ENCODE data around the gene CCDC197. TPM values are rescaled to one million over a fixed set of nuclear protein-coding genes. Genes with fewer than 3 reads are reported as not detected.
A peak's percentile ranks its signal among the peaks of the same experiment; 100 is the strongest.

Gene CCDC197
- total RNA-seq, 1 experiment from 2014 or later: not detected

DNA sequence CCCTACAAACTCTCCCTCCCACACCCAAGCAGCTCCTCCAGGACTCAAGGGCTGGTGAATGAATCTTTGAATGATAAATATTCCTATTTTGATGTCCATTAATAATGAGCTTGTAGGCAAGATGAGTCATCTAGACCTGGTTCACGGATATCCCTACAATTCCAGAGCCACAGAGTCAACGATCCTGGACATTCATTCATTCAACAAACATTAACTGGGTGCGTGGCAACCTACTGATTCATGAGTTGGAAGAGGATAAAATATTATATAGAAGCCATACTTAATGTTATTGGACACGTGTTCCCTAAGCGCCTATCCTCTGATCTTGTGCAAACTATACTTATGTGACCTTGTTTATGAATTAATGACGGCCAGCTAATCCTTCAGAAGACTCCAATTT is 28.6 kb downstream of the CCDC197 start:
- DNase-seq (ENCODE audit: low spot score): no peak

DNA sequence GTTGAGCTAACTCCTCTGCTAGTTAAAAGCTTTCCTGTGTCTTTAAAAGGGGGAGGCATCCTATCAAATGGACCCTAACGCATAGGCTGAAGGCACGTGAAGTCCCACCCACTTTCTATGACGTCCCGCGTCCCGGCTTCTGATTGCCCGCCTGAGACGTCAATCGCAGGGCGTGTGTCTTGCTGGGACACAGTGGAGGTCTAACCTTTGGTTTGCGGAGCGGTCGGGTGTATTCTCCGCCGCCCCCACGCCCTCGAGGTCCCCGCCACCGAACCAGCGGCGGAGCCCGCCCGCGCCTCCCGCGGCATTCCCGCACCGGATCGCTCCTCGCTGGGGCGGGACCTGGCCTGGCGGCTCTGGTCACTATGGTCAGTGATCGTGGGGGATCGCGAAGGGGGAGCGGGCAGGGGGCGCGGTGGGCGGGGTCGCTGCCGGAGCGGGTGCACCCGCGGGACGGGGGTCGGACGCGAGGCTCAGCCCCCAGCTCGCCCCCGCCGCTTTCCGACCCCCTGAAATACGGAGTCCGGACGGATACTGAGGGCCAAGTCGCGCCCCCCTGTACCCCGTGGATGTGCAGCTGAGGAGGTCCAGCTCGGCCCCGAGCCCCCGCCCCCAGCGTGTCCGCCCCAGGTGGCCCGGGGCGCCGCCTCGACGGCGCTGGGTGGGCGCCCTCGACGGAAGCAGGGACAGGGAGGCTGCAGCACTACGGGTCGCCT is 29.2 kb downstream of the CCDC197 start, which contains the start of gene OTUB2:
TSS of gene OTUB2 (plus strand) at position 168 of the 716 bp plus-strand sequence. CDS start at position 366, 198 bp downstream.
- peak; percentile 92 for DNase-seq (ENCODE audit: low spot score)

DNA sequence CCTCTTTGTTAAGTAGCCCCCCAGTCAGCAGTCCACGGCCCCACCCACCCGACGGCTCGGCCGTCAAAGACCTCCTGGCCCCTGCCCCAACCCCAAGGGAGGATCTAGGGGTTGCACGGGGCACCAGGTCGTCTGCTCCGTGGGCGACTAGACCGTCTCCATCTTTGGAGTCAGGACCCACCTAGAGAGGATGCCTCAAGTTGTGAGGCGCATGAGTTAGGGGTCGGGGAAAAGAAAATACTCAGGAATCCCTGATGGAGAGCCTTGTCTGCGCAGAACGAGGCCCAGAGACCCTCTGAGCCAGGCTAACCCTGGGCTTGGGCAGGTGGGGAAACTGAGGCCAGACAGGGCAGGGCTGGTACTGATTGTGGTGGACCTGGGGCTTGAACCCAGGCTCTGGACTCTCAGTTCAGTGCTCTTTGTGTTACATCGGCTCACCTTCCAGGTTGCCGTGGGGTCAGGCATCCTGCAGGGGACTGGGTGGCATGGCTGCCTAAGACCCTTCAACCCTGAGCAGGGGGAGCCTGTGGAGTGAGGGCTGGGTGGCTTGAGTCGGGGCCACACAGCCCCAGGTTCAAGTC is 29.9 kb downstream of the CCDC197 start:
- no peak for DNase-seq (ENCODE audit: low spot score)

DNA sequence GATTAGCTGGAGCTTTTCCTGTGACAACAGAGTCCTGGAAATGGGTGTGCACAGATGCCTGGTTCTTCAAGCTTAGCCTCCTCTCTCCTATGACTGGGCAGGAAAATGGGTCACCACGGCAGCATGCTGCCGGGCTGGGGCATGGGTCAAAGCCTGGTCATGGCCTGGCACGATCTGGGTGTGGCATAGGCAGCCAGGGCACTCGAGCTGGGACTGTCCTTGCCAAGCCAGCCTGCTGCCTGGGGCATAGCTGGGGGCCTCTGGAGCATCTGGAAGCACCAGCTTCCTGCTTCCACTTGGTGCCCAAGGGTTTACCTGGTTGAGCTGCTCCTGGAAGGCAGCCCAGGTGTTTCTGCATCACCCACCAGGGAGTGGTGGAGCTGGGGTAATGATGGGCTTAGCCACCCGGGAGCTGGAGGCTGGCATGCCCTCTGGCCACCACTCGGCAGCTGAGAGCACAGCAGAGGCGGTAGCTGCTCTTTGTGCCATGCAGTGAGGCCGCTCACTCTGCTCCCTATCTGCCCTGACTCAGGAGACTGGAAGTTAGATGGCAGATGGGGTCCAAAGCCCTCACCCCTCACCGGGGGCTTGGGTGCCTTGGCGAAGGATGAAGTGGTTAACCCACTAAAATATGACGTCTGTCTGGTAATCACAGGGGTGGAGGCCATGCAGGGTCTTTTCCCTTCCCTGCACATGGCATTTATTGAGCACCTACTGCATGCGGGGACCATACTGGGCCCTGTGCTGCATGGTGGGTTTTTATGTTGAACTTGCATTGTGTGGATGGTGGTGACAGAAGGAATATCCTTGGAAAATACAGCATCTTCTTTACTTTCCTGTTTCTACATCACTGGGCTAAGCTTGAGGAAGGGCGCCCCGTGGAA is 30.7 kb downstream of the CCDC197 start:
- no peak for DNase-seq (ENCODE audit: low spot score)

DNA sequence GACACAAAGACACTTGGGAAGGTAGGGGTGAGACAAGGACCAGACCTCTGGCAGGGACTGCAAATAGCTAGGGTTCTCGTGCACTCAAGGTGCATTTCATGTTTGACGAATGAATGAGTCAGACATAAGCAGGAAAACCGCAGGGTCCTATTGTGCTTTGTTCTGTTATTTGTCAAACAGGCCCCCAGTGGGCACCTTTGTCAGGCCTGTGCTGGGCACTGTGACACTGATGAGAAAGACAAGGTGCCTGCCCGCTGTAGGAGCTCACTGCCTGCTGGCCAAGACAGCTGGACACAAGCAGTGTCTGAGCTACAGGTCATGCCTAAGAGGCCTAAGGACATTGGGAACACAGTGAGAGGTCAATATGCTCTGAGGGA is 31.3 kb downstream of the CCDC197 start:
- peak; percentile 18 for DNase-seq (ENCODE audit: low spot score)

DNA sequence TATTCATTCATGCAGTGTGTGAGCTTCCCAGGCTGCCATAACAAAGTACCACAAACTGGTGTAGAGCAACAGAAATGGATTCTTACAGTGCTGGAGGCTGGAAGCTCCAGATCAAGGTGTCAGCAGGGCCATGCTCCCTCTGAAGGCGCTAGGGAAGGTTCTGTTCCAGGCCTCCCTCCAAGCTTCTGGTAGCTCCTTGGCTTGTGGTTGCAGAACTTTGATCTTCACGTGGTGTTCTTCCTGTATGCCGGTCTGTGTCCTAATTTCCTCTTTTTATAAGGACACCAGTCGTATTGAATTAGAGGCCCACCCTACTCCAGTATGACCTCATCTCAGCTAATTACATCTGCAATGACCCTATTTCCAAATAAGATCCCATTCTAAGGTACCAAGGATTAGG is 32.2 kb downstream of the CCDC197 start:
- DNase-seq (ENCODE audit: low spot score): no peak

DNA sequence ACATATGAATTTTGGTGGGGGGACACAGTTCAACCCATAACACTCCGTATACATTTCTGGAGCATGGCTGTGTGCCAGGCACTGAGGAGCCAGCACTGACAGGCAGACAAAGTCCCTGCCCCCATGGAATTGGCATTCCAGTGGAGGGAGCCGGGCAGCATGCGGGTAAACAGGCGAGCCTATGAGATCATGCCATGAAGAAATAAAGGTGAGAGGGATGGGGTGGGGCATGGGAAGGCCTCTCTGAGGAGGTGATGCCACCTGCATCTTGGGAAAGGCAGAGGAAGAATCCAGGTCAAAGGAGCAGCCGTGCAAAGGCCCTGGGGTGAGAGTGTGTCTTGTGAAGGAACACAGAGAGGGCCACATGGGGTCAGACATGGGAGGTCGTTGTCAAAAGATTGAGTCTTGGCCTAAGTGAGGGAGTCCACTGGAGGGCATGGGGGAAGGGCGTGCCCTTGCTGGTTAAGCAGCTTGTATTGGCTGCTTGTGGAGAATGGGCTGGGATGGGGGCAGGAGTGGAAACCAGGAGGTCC is 32.6 kb downstream of the CCDC197 start:
- no peak for DNase-seq (ENCODE audit: low spot score)

DNA sequence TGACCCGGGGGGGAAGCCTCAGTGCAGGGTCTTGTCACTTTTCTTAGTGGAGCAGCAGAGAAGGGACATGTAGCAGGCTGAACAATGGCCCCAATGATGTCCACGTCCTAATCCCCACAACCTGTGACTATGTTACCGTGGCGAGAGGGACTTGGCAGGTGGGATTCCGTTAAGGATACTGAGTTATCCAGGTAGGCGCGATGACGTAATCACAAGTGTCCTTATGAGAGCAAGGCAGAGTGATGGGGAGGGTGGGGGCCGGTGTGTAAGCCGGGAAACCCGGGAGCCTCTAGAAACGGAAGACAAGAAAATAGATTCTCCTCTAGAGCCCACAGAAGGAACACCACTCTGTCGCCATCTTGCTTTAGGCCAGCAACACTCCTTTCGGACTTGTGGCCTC is 33.5 kb downstream of the CCDC197 start:
- no peak for DNase-seq (ENCODE audit: low spot score)

DNA sequence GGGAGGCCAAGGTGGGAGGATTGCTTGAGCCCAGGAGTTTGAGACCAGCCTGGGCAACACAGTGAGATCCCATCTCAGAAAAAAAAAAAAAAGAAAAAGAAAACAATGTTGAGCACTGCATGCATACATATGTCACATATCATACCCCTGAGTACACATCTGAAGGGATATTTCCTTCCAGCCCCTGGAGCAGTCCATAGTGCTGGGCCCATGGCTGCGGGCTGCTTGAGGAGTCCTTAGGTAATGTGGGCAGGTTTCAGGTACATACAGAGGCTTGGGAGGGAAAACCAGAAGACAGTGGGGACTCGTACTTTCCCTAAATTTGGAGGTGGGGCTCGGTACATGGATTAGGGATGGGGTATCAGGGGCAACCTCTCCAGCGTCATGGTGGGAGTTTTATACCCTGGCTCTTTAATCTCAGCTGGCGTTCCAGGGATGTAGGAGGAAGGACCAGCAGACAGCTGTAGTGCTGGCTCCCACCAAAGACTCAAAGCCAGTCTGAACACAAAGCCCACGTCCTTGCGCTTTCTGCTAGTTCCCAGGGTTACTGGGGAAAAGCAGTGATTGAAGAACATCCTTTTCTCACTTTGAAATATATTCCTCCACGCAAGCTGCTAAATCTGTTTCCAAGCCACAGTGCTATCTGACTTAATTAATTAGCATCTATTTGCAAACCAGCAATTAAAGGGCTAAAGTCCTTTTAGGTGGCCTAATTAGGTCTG is 34.2 kb downstream of the CCDC197 start:
- no peak for DNase-seq (ENCODE audit: low spot score)

DNA sequence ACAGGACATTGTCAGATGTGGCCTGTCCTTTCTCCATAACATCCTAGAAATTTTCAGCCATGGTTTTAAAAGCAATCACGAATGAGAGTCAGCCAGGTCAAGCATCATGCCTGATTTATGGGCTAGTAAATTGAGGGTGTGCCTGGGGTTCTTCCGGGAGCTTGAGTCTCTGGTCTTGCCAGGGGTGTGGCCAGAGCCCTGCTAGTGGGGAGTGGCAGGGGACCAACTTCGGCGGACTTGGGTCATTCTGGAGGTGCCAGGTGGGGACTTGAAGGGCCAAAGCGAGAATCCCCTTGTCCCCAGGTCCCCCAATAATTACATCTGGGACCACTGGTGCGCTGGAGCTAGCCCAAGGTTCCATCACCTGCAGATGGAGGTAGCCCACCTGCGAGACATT is 34.8 kb downstream of the CCDC197 start:
- no peak for DNase-seq (ENCODE audit: low spot score)

DNA sequence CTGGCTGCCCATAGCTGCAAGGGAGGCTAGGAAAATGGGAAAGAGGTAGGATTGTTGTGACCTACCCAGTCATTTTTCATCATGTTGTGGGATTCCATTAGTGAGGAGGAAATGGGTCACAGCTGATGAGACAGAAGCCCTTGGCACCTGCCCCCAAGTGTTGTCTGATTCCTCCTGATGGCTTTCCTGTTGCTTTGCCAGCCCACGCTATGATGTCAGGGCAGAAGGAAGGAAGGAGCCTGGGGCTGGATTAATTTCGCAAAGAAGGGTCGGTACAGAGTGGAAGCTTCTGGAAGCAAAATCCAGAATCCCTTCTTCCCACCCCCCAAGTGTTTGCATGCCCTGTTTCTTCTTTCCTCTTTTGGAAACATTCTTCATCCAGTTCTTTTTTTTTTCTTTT is 37.8 kb downstream of the CCDC197 start:
- DNase-seq (ENCODE audit: low spot score): no peak

DNA sequence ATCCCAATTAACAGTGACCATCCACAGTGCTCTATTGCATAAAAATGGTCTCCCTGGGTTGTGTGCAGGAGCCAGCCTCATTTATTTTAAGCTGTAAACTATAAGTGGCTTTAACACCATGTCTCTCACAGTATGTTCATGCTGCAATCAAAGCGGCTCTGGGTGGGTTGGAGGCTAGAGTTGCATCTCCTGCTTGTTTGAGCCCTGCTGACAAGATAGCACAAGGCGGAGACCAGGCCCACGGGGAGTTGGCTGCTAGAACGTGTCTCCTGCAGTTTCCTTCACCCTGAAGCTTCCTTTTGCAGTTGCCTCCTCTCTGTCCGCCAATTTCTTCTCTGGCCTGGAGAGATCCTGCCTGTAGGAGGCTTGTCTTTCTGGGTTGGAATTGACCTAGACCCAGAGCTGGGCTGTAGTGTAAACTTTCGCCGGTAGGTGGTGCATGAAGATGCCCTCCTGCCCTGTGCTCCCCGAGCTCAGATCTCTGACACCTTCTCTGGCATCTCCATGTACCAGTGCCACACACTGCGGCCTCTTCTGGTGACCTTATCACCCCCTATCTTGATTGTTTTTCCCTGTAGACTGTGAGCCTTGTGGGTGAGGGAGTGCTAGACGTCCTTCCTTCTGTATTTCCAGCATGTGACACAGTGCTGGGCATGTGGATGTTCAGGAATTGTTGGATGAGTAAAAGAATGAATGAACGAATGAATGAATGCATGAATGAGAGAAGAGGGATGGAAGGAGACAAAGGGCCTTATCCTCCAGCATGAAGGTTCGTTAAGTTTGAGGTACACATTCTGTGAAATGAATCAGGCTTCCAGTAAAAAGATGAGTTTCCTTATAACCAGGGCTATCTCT is 39.4 kb downstream of the CCDC197 start:
- peak; percentile 56 for DNase-seq (ENCODE audit: low spot score)

DNA sequence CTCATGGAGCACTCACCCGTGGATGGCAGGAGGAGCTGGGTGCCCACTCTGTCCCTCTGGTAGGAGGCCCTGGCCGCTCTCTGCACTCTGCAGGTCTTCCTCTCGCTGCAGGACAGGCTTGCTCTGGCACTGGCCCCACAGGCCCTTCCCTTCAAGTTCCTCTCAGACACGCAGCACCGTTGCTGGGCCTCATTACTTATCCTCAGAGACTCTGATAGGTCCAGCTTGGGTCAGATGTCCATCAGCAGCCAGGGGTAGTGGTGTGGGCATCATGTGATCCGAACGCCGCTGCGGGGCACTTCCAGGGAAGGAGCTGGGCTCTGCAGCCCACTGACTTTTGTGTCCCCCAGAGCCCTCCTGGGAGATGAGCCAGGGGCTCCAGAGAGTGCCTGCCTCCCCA is 40.9 kb downstream of the CCDC197 start:
- DNase-seq (ENCODE audit: low spot score): no peak

DNA sequence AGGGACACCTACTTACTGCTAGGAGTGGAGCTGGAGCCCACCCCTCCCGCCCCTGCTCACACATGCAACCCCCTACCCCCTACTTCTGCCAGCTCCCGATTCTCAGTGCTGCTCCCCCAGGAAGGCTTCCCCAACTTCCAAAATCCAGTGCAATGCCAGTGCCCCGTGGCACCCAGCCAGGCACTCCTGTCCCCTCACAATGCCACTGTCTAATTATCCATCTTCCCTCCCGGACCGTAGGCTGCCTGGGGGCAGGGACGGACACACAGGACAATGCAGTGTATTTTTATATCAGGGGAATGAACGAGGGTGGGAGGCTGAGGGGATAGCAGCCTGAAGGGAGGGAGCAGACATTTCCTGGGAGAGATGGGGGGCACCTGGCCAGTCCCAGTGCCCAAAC is 41.4 kb downstream of the CCDC197 start:
- DNase-seq (ENCODE audit: low spot score): no peak

DNA sequence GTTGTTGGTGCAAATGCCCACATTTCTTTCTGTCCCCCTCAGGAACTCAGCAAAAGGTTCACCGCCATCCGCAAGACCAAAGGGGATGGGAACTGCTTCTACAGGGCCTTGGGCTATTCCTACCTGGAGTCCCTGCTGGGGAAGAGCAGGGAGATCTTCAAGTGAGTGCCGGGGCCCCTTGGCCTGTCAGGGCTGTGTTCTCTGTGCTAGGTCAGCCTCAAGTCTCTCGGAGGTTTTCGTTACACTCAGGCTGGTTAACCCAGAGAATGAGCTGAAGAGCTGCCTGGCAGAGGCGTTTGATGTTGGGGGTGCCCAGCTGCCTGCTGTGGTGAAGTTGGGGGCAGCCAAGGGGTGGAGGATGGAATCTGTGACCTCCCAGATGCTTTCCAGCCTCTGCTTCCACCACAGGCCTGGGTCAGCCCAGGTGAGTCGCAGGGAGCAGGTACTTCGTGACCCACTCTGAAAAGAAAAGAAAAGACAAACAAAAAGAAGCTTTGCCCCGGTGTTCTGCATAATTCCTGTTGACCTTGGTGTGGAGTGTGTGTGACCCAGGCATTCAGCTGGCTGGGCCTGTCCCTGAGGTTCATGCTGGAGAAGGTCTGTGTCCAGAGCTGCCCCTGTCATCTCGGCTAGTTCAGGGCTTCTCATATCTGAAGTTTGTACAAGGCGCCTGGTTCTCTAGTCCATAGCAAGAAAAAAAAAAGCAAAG is 42.0 kb downstream of the CCDC197 start:
- no peak for DNase-seq (ENCODE audit: low spot score)

DNA sequence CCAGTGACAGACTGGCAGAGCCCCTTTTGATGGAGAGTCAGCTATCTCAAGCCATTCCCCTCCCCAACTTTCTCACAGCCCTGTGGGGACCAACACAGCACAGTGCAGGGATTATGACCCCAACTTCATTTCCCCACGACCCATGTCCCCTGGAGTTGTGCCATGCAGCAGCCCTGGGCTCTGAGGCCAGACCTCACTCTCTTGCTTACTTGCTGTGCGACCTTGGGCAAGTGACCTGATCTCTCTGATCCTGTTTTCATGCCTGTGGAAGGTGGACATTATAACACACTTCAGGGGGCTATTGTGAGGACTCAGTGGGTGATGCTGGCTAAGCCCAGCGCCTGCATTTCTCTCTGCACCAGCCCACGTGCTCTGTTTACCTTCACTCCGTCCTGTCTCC is 43.1 kb downstream of the CCDC197 start:
- DNase-seq (ENCODE audit: low spot score): no peak

DNA sequence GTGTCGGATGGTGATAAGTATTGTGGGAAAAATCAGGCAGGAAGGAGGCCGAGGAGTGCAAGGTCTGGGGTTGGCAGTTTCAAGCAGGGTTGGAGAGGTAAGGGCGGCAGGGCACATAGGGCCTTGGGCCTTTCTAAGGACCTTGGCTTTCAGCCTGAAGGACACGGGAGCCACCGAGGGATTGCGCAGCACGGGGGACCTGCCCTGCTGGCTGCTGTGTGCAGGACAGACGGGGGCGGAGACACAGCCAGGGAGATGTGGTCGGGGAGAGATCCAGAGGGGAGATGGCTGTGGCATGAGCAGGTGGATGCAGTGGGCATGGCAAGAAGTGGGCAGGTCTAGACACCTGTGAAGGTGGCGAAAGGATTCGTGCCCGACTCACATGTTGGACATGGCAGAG is 43.7 kb downstream of the CCDC197 start:
- no peak for DNase-seq (ENCODE audit: low spot score)

DNA sequence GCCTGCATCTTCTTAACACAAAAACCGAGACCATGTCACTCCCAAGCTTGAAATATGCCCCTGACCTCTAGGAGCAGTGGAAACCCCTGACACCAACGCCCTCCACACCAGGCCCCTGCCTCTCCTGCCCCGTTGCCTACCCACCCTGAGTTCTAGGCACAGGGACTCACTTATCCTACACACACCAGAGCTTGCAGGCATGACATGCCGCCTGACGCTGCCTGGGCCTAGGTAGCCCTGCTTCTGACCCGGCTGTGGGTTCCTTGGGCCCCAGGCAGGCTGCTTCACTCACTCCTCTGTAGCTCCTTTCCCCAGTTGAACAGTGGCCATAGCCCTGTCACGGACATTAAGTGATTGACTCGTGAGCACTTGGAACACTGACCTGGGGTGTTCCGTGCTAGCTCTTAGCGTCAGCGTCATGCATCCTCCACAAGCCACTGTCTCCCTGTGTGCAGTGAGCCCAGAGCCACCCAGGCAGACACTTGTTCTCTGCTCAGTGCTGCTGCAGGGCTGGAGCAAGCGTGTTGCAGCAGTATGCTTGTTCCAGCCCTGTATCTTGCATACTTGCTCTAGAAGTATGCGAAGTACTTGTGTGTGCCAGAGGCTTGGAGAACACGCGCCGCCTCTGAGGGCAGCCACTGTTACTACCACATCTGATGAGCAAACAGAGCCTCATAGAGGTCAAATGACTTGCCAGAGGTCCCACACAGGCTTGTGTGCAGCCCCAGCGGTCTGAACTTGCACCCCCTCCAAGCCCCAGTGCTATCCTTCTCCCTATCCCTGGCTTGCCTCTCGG is 44.6 kb downstream of the CCDC197 start:
- no peak for DNase-seq (ENCODE audit: low spot score)

DNA sequence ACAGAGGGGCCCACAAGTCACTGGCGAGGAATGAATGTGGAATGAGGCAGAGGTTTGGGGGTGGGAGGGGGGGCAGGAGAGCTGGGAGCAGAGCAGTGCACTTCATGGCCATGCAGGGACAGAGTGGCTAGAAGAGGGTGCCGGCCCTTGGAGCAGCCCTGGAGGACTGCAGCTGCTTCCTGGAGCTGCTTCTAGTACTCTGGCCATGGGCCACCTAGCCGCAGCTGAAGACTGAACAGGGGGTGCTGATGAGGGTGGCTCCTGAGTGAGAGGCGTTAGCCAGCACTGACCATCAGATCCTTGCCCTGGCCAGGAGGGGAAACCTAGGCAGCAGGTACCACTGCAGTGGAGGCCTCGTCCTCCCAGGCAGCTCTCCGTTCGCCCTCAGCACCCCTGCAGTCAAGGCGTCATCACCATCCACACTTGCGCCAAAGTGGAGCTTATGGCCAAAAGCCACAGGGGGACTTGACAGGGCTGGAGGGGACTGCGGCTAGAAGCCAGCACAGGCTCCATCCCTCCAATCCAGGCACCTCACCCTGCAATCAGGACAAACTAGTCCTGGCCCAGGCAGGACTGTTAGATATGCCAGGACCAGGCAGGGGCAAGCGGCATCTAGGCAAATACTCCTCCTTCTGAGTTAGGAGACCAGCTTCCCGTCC is 45.5 kb downstream of the CCDC197 start:
- DNase-seq (ENCODE audit: low spot score): no peak
